Subcutaneous adipose tissue (tissue), 4 donors: ENCODE results near the gene INTS2. TPM values are rescaled to one million over a fixed set of nuclear protein-coding genes. Genes with fewer than 3 reads are reported as not detected.

Experiments used
- CTCF ChIP-seq: fragments of 450-650 bp; IDR thresholded peaks from one replicate; pipeline ENCODE4 v1.5.1; 2016; ENCODE audit warnings: low read depth, mild to moderate bottlenecking, control low read depth, antibody characterized with exemption, moderate library complexity
- total RNA-seq, 4 donors: library from RNA; depleted of rRNA; stranded (reverse); fragments of >200 nt; gene quantifications; one replicate each; pipeline ENCODE4 v1.1.0, GENCODE V29; 2016

INTS2 gene
- total RNA-seq, 4 donors from 2014 or later, result 10.0 to 11.9 (median 10.6) TPM

GRCh38 chr17:61847659-61848058, 80.1 kb downstream of the INTS2 start:
- TF ChIP-seq CTCF, result no peak

GRCh38 chr17:61846761-61847375, 80.9 kb downstream of the INTS2 start:
- no peak for TF ChIP-seq CTCF

DNA sequence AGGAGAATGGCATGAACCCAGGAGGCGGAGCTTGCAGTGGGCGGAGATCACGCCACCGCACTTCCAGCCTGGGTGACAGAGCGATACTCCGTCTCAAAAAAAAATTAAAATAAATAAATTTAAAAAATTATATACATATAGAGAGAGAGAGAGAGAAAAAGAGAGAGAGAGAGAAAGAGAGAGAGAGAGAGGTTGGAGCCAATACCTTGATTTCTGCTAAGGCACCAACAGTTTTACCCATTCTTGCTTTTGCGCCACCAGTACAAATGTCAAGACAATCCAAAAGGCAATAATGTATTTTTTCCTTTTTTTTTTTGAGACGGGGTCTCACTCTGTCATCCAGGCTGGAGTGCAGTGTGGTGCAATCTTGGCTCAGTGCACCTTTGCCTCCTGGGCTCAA, 81.7 kb downstream of the INTS2 start:
- TF ChIP-seq CTCF, result no peak

- peak; percentile 51 for TF ChIP-seq CTCF
These were observed 84.3 kb downstream of the INTS2 start for GRCh38 chr17:61843435-61843834.

- peak; percentile 33 for TF ChIP-seq CTCF
These were observed 84.9 kb downstream of the INTS2 start for GRCh38 chr17:61842899-61843298.

DNA sequence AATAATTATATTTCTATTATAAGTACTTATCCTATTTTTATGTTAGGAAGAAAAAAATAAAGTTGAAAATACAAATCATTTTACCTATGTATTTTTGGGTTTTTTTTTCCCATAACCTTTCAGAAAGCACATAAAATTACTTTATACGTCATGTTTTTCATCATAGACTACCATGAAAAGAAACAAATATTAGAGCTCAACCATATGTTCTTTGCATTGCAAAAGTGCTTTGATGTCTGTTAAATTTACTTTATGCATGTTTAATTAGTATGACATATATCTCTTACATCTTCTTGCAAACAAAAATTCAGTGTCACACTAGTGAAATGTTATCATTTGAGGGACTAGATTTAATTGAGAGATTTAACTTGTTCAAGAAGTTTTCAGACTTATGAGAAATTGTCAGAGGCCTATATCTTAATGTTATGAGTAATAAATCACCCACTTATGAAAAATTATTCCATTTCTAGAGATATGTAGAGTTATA, 88.4 kb downstream of the INTS2 start:
- TF ChIP-seq CTCF, result peak; percentile 99

- TF ChIP-seq CTCF, result no peak
These were observed 90.4 kb downstream of the INTS2 start for GRCh38 chr17:61837175-61838051.
